Mesothelial cell of epicardium (in vitro differentiated cells): ENCODE data around the gene BRF1. TPM values are rescaled to one million over a fixed set of nuclear protein-coding genes. Genes with fewer than 3 reads are reported as not detected.

Experiments
- DNase-seq, 2 experiments: peaks; one replicate each; pipeline ENCODE4 v3.0.0; 2021; ENCODE audit warnings: low spot score in 2 of 2; ENCODE audit not compliant: unreplicated experiment in 2 of 2
- H3K27ac Mint-ChIP-seq: 2 replicates; pipeline ENCODE4 v1.8.0; 2021; ENCODE audit warnings: mixed read lengths
- H3K27me3 Mint-ChIP-seq: 2 replicates; pipeline ENCODE4 v1.8.0; 2021; ENCODE audit warnings: low read depth, mixed read lengths
- H3K36me3 Mint-ChIP-seq: 2 replicates; pipeline ENCODE4 v1.8.0; 2021; ENCODE audit warnings: mixed read lengths
- H3K4me1 Mint-ChIP-seq: 2 replicates; pipeline ENCODE4 v1.8.0; 2021; ENCODE audit warnings: mixed read lengths
- H3K4me3 Mint-ChIP-seq: 2 replicates; pipeline ENCODE4 v1.8.0; 2021; ENCODE audit warnings: mild to moderate bottlenecking, moderate library complexity, mixed read lengths
- H3K9me3 Mint-ChIP-seq: 2 replicates; pipeline ENCODE4 v1.8.0; 2021; ENCODE audit warnings: mixed read lengths
- total RNA-seq: library from RNA; stranded (reverse); gene quantifications from 3 replicates; pipeline ENCODE4 v1.2.1, GENCODE V29; 2021
- TF ChIP-seq, protein P1 (sequence below): fragments of 200-600 bp; sonication (generic); IDR thresholded peaks from one replicate; pipeline ENCODE4 v1.5.0; 2021; ENCODE audit warnings: antibody characterized with exemption; ENCODE audit not compliant: unreplicated experiment

BRF1 gene
- total RNA-seq, 1 donor from 2014 or later = 78.6 TPM

DNA sequence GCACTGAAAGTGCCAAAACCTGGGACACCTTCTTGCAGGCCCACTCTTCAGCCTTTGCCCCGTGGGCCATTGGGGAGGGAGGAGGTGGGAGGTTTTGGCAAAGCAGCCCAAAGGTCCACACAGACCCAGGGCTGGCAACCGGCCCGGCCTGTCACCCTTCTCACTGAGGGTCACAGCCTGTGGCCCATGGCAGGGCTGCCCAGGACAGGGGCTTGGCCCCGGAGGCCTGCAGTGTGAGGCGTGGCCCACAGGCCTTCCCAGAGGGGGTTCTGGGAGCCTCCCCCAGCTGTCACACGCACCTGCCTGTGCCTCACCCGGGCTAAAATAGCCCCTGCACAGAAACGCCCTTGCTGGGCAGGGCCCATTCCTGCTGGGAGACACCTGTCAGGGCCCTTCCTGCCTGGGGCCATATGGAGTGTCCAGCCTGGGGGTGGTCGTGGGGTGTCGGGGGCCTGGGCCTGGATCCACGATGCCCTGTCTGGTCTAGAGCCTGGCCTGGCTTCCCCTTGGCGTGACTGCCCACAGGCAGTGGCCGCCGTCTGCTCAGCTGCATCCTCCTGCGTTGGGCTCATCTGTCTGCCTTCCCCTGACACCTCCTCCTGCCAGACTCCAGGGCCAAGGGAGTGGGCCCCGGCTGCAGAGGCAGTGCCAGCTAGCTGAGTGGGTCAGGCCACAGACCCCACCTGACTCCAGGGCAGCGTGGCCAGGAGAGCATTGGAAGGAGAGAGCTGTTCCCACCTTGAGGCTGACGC is 33.0 kb upstream of the BRF1 start:
- no peaks in the 10 kb centered on the region for H3K9me3 Mint-ChIP-seq
- no peaks in the 10 kb centered on the region for H3K4me1 Mint-ChIP-seq
- H3K4me3 Mint-ChIP-seq = no peak overlapping the region
- no peaks in the 10 kb centered on the region for H3K27me3 Mint-ChIP-seq
- H3K36me3 Mint-ChIP-seq = peaks cover 9% of the 10 kb centered on the region
- TF ChIP-seq, protein P1, sequence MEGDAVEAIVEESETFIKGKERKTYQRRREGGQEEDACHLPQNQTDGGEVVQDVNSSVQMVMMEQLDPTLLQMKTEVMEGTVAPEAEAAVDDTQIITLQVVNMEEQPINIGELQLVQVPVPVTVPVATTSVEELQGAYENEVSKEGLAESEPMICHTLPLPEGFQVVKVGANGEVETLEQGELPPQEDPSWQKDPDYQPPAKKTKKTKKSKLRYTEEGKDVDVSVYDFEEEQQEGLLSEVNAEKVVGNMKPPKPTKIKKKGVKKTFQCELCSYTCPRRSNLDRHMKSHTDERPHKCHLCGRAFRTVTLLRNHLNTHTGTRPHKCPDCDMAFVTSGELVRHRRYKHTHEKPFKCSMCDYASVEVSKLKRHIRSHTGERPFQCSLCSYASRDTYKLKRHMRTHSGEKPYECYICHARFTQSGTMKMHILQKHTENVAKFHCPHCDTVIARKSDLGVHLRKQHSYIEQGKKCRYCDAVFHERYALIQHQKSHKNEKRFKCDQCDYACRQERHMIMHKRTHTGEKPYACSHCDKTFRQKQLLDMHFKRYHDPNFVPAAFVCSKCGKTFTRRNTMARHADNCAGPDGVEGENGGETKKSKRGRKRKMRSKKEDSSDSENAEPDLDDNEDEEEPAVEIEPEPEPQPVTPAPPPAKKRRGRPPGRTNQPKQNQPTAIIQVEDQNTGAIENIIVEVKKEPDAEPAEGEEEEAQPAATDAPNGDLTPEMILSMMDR = no peak
- H3K27ac Mint-ChIP-seq = no peak overlapping the region
- DNase-seq = no peak

DNA sequence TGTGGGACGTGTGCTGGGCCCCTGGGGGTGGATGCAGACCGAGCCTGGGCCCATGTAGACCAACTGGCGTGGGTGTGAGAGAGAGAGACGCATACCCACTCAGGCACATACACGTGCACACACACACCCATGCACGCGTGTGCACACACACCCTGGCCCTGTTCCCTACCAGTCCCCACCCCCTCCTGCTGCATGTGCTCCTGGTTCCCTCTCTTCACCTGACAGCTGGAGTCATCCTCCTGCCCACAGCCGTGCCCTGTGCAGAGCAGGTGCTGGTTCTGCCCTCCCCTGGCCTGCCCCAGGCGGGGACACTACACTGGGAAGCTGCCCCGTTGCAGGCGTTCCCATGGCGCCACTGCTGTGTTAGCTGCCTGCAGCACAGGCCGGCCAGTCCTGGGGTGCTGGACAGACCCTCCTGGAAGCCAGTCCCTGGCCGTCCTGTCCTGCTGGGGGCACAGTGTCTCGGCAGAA is 32.3 kb upstream of the BRF1 start:
- no peak overlapping the region for H3K27ac Mint-ChIP-seq
- no peak overlapping the region for H3K4me3 Mint-ChIP-seq
- no peaks in the 10 kb centered on the region for H3K9me3 Mint-ChIP-seq
- DNase-seq = no peak
- TF ChIP-seq, protein P1 = no peak
- H3K36me3 Mint-ChIP-seq = peaks cover 9% of the 10 kb centered on the region
- no peaks in the 10 kb centered on the region for H3K4me1 Mint-ChIP-seq
- no peaks in the 10 kb centered on the region for H3K27me3 Mint-ChIP-seq

DNA sequence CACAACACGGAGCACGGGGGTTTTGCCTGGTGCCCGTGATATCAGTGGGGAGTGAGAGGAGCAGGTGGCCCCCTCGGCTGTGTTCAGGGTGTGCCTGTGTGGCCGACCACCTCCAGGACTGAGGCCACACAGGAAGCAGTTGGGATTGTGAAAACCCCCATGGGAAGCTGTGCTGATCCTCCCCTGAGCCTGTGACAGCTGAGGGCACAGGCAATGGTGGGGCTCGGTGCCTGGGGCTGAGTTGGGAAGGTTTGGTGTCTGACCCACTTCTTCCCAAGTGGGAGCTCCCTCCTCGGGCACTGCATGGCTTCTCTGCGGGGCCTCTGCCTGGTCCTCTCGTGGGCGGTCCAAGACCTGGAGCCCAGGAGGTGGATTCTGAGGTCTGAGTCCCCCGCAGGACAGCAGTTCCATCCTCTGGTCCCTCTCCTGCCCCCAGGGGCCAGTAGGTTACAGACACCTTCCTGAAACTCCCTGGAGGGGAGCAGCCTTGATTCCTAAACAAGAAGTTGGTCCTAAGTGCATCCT is 31.6 kb upstream of the BRF1 start:
- no peaks in the 10 kb centered on the region for H3K27me3 Mint-ChIP-seq
- H3K36me3 Mint-ChIP-seq = peaks cover 9% of the 10 kb centered on the region
- no peaks in the 10 kb centered on the region for H3K4me1 Mint-ChIP-seq
- TF ChIP-seq, protein P1 = no peak
- no peak overlapping the region for H3K27ac Mint-ChIP-seq
- H3K9me3 Mint-ChIP-seq = no peaks in the 10 kb centered on the region
- DNase-seq = no peak
- H3K4me3 Mint-ChIP-seq = no peak overlapping the region

DNA sequence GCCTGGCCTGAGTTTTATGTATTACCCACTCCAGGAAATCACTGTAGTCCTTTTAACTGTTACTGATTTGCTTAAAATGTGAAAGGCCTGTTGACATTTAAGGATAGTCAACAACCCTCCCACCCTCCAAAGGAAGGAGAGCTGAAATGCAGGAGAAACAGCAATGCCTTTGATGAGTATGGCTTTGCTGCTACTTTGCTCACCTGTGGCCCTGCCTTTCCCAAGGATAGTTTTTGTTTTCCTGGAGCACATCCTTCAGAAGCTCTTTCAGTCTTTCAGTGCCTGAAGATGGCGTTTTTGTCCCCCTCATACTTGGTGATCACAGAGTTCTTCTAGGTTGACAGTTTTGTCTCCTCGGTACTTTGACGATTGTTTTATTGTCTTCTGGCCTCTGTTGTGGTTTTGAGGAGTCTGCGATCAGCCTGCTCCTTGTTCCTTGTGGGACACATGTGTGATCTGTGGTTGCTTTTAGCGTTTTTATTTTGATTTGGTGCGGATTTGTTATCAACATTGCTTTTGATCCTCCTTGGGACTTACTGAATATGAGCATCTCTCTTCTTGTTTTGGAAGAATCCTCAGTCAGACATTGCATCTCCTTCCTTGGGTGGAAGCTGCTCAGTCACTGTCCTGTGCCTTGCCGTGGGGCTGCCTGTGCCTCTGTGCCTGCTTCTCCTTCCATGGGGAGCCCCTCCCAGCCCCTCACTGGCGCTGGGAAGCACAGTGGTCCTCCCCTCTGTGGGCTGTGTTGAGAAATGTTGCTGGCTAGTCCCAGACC is 31.0 kb upstream of the BRF1 start:
- H3K4me1 Mint-ChIP-seq = peaks cover 2% of the 10 kb centered on the region
- no peak for DNase-seq
- peaks cover 9% of the 10 kb centered on the region for H3K36me3 Mint-ChIP-seq
- TF ChIP-seq, protein P1 = no peak
- H3K27ac Mint-ChIP-seq = no peak overlapping the region
- H3K4me3 Mint-ChIP-seq = no peak overlapping the region
- H3K9me3 Mint-ChIP-seq = no peaks in the 10 kb centered on the region
- H3K27me3 Mint-ChIP-seq = no peaks in the 10 kb centered on the region

DNA sequence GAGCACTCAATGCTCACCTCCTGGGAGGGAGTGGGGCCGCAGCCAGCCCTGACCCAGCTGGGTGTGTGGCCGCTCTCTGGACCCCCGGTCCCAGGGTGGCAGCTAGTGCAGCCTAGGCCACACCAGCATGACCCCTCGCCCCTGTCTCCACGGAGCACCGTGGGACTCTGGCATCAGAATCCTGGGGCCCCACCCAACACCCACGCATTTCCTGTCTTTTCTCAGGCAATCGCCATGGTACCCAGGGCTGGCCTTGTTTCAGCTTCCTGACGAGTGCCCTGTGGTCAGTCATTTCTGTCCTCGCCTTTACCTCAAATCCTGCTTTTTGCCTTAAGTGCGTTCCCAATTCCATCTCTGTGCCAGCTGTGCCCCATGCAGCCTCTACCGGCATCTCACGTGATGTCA is 29.7 kb upstream of the BRF1 start:
- peak in 1 of 2 experiments; percentile 16 for DNase-seq
- TF ChIP-seq, protein P1 = no peak
- Mint-ChIP-seq H3K27ac (no peak overlapping the region), H3K9me3 (no peaks in the 10 kb centered on the region), H3K4me1 (peaks cover 2% of the 10 kb centered on the region), H3K36me3 (peaks cover 3% of the 10 kb centered on the region), H3K27me3 (no peaks in the 10 kb centered on the region), H3K4me3 (no peak overlapping the region)
